Transverse colon (tissue), 4 donors: Measurements from ENCODE around the gene UPK1A. TPM values are rescaled to one million over a fixed set of nuclear protein-coding genes. Genes with fewer than 3 reads are reported as not detected.
A peak's percentile ranks its signal among the peaks of the same experiment; 100 is the strongest.

ENCODE experiments used
- DNase-seq: peaks from one replicate; pipeline ENCODE4 v3.0.0-alpha.2; 2019
- H3K27ac ChIP-seq, 4 donors: fragments of 200-600 bp; sonication (generic); 2 replicates each; pipeline ENCODE4 v1.5.1; 2016 to 2018; ENCODE audit warnings: inconsistent platforms in 4 of 4
- H3K27me3 ChIP-seq: fragments of 200-600 bp; sonication (generic); 2 replicates; pipeline ENCODE4 v1.5.1; 2017; ENCODE audit warnings: inconsistent platforms
- H3K36me3 ChIP-seq, 4 donors: fragments of 200-600 bp; sonication (generic); 2 replicates each; pipeline ENCODE4 v1.5.1; 2017 to 2019; ENCODE audit warnings: inconsistent platforms in 4 of 4
- H3K4me1 ChIP-seq, 4 donors: fragments of 200-600 bp; sonication (generic); 2 replicates each; pipeline ENCODE4 v1.5.1; 2017 to 2020; ENCODE audit warnings: inconsistent platforms in 4 of 4
- H3K4me3 ChIP-seq, 4 donors: fragments of 200-600 bp; sonication (generic); 1 replicate in 1 of 4; 2 replicates in 3 of 4; pipeline versions ENCODE4 v1.5.1 to v1.6.1; 2017 to 2019; ENCODE audit warnings: inconsistent platforms in 4 of 4
- H3K9me3 ChIP-seq, 2 donors: fragments of 200-600 bp; sonication (generic); 2 replicates each; pipeline ENCODE4 v1.5.1; 2017 to 2019; ENCODE audit warnings: inconsistent platforms in 2 of 2
- EP300 ChIP-seq: sonication (generic); formaldehyde crosslinking; IDR thresholded peaks from one replicate; pipeline ENCODE4 v1.6.1; 2017; ENCODE audit warnings: antibody characterized with exemption, low read depth
- POLR2A ChIP-seq: fragments of 450-650 bp; IDR thresholded peaks from one replicate; pipeline ENCODE4 v1.6.1; 2016; ENCODE audit warnings: antibody characterized with exemption, mild to moderate bottlenecking, moderate library complexity
- POLR2AphosphoS5 ChIP-seq, 3 donors: sonication (generic); formaldehyde crosslinking; IDR thresholded peaks; one replicate each; pipeline ENCODE4 v1.6.1; 2016; ENCODE audit warnings: antibody characterized with exemption in 3 of 3
- WGBS, 2 donors: methylation state at CpG; one replicate each; pipeline ENCODE4 v1.1.5; 2018; ENCODE audit warnings: low coverage in 1 of 2; 5-methylcytosine and 5-hydroxymethylcytosine counted together
- in situ Hi-C, 4 donors: fragments of 200-750 bp; cut with MboI; loops; one replicate each; pipeline versions ENCODE4 v1.15.0 to v1.15.1; 2017; ENCODE audit warnings: low sequenced_read_pairs in 3 of 4, low pct_ligation_motif_present in 1 of 4, low pct_unique_long_range_greater_than_20kb in 1 of 4
- intact Hi-C: fragments of 100-400 bp; cut with DNase I; formaldehyde crosslinking; loops from one replicate; pipeline ENCODE4 v1.15.1; 2023; ENCODE audit warnings: low total_unique reads
- total RNA-seq, 4 donors: library from RNA; depleted of rRNA; stranded (reverse); fragments of >200 nt; gene quantifications; one replicate each; pipeline ENCODE4 v1.1.0, GENCODE V29; 2016
- TF ChIP-seq, protein P1 (sequence below), 5 experiments: fragments of 200-600 bp in 3 of 5; fragments of 450-650 bp in 2 of 5; sonication (generic) in 3 of 5; IDR thresholded peaks; 1 replicate in 2 of 5; 2 replicates in 3 of 5; pipeline ENCODE4 v1.5.1; 2016 to 2017; ENCODE audit warnings: antibody characterized with exemption in 5 of 5, inconsistent platforms in 3 of 5, mild to moderate bottlenecking in 2 of 5, moderate library complexity in 1 of 5

The UPK1A gene
- total RNA-seq, 4 donors from 2014 or later: not detected

- Histone ChIP-seq H3K4me3 (no peak overlapping the region), H3K27me3 (peaks cover 18% of the 10 kb centered on the region), H3K4me1 (no peaks in the 10 kb centered on the region), H3K36me3 (no peaks in the 10 kb centered on the region), H3K27ac (no peak overlapping the region), H3K9me3 (no peaks in the 10 kb centered on the region)
- in situ Hi-C loops: no loop called here
- DNase-seq: no peak
- intact Hi-C loops: no loop called here
- WGBS, 2 donors: 92% methylated on average over 1 of the region's 1 CpG; no CpG with 5 or more reads in 1 of the 2 donors
- TF ChIP-seq, protein P1, sequence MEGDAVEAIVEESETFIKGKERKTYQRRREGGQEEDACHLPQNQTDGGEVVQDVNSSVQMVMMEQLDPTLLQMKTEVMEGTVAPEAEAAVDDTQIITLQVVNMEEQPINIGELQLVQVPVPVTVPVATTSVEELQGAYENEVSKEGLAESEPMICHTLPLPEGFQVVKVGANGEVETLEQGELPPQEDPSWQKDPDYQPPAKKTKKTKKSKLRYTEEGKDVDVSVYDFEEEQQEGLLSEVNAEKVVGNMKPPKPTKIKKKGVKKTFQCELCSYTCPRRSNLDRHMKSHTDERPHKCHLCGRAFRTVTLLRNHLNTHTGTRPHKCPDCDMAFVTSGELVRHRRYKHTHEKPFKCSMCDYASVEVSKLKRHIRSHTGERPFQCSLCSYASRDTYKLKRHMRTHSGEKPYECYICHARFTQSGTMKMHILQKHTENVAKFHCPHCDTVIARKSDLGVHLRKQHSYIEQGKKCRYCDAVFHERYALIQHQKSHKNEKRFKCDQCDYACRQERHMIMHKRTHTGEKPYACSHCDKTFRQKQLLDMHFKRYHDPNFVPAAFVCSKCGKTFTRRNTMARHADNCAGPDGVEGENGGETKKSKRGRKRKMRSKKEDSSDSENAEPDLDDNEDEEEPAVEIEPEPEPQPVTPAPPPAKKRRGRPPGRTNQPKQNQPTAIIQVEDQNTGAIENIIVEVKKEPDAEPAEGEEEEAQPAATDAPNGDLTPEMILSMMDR (IDR thresholded peaks at IDR 0.05): no peak
- TF ChIP-seq POLR2A (no peak), EP300 (no peak), POLR2AphosphoS5 (IDR thresholded peaks at IDR 0.05) (no peak)
Measured at GRCh38 chr19:35708391-35708790, 42.1 kb downstream of the UPK1A start.

DNA sequence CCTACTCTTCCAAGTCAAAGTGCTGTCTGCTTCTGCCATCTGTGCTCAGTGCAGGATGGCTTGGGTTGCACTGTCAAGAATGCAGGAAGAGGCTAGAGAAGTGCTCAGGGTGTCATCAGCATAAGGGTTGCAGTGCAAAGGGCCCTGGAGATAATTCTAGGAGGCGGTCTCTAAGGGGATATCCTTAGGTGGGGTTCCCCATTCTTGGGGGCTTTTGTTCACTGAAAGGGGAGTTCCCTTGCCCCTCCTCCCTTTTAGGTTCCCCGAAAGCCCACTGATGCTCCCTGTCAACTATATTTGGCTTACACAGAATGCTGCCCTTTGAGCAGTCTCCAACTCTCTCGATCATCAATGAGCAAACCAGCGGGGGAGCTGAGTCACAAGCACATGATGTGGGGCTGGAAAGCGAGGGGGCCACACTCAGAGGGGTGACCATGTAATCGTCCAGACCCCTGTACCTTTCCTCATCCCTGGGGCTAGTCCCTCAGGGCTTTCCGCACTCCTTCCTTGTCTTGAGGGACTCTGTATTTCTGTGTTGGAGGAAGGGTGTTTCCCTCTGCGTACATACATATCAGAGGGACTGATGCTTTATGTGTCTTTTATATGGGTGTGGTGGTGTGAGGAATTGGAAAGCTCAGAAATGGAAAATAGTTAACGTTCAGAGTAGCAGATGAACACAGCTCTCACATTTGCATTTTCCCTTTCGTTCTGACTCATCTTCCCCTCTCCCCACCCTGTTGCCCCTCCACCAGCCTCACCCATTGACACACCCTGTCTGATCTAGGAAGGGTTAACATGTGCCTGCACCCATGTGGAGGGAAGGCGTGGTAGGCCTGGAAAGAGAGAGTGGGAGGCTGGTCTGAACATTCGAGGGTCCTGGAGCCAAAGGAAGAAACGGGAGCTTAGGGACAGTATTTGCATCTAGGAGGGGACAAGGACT is 44.7 kb downstream of the UPK1A start:
- no peak overlapping the region for H3K27ac ChIP-seq

GRCh38 chr19:35712567-35713505 is 46.5 kb downstream of the UPK1A start:
- in situ Hi-C loops: no loop called here
- no peaks in the 10 kb centered on the region for H3K9me3 ChIP-seq
- peaks cover 9 to 14% (median 12%) of the 10 kb centered on the region in 4 donors for H3K4me1 ChIP-seq
- intact Hi-C loops: loop anchor here (10.0 kb wide), 1 partner anchor 168 kb away; the partner anchor contains the start of gene TMEM147
- 58 to 60% methylated on average over 1 to 11 of the region's 11 CpGs for WGBS, 2 donors
- H3K4me3 ChIP-seq: no peak overlapping the region
- no peaks in the 10 kb centered on the region for H3K27me3 ChIP-seq
- TF ChIP-seq, protein P1 (IDR thresholded peaks at IDR 0.05): no peak
- no peak for TF ChIP-seq EP300
- TF ChIP-seq POLR2AphosphoS5 (IDR thresholded peaks at IDR 0.05): no peak
- no peak for TF ChIP-seq POLR2A
- peak; percentile 63 for DNase-seq
- peak overlapping the region in 2 of 4 donors; percentile 29 to 47 for H3K27ac ChIP-seq
- H3K36me3 ChIP-seq: no peaks in the 10 kb centered on the region

More for the DNA sequence above, 44.7 kb downstream of the UPK1A start:
- Histone ChIP-seq H3K9me3 (no peaks in the 10 kb centered on the region), H3K27me3 (no peaks in the 10 kb centered on the region), H3K4me1 (peaks cover 9 to 10% (median 9%) of the 10 kb centered on the region in 4 donors), H3K4me3 (no peak overlapping the region), H3K36me3 (no peaks in the 10 kb centered on the region)
- in situ Hi-C loops: no loop called here
- 20 to 64% methylated on average over 1 to 13 of the region's 13 CpGs for WGBS, 2 donors
- intact Hi-C loops: loop anchor here (10.0 kb wide), 1 partner anchor 166 kb away; the partner anchor contains the start of gene TMEM147
- no peak for TF ChIP-seq POLR2AphosphoS5 (IDR thresholded peaks at IDR 0.05)
- TF ChIP-seq POLR2A: no peak
- TF ChIP-seq, protein P1 (IDR thresholded peaks at IDR 0.05): no peak
- no peak for TF ChIP-seq EP300
- no peak for DNase-seq

DNA sequence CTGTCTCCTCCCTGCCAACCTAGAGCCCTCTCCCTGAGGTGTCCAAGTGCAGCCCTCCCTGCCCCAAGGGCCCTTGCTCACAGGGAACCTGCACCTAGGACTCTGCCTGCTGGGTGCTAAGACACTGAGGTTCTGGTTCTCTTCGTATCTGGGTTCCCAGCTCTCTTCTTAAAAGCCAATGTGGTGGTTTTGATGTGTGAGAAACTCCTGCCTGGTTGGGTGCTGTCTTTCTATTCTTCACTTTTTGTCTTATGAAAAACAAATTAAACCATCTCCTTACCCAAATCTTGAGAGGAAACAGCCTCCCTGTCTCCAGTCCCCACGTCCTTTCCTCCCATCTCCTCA is 47.2 kb downstream of the UPK1A start:
- Histone ChIP-seq H3K27ac (peak overlapping the region in 2 of 4 donors; percentile 29 to 47), H3K4me3 (no peak overlapping the region), H3K36me3 (no peaks in the 10 kb centered on the region), H3K27me3 (no peaks in the 10 kb centered on the region), H3K4me1 (peaks cover 9 to 15% (median 12%) of the 10 kb centered on the region in 4 donors), H3K9me3 (no peaks in the 10 kb centered on the region)
- DNase-seq: no peak
- in situ Hi-C loops (no loop called here), intact Hi-C loops (loop anchor here (10.0 kb wide), 1 partner anchor 169 kb away; the partner anchor contains the start of gene TMEM147)
- whole genome bisulfite sequencing, 2 donors: 76 to 84% methylated on average over 2 of the region's 2 CpGs
- TF ChIP-seq POLR2A: no peak
- no peak for TF ChIP-seq EP300
- no peak for TF ChIP-seq POLR2AphosphoS5 (IDR thresholded peaks at IDR 0.05)
- TF ChIP-seq, protein P1 (IDR thresholded peaks at IDR 0.05): no peak
